IgD-negative memory B cell (primary cell): ENCODE measurements around the gene VGLL1. TPM values are rescaled to one million over a fixed set of nuclear protein-coding genes. Genes with fewer than 3 reads are reported as not detected.

Experiments
- H3K27ac Mint-ChIP-seq, 3 donors: one replicate each; pipeline ENCODE4 v1.8.0; 2020 to 2022; ENCODE audit warnings: mild to moderate bottlenecking in 3 of 3, mixed read lengths in 3 of 3, moderate library complexity in 1 of 3
- H3K27me3 Mint-ChIP-seq: one replicate; pipeline ENCODE4 v1.8.0; 2021; ENCODE audit warnings: mixed read lengths
- H3K36me3 Mint-ChIP-seq: one replicate; pipeline ENCODE4 v1.8.0; 2020; ENCODE audit warnings: mild to moderate bottlenecking, mixed read lengths
- H3K4me1 Mint-ChIP-seq, 3 donors: one replicate each; pipeline ENCODE4 v1.8.0; 2020 to 2022; ENCODE audit warnings: mixed read lengths in 3 of 3, mild to moderate bottlenecking in 1 of 3
- H3K4me3 Mint-ChIP-seq, 4 donors: one replicate each; pipeline ENCODE4 v1.8.0; 2020 to 2022; ENCODE audit warnings: mild to moderate bottlenecking in 4 of 4, mixed read lengths in 4 of 4, moderate library complexity in 3 of 4
- H3K9me3 Mint-ChIP-seq, 3 donors: one replicate each; pipeline ENCODE4 v1.8.0; 2020 to 2021; ENCODE audit warnings: mixed read lengths in 3 of 3, mild to moderate bottlenecking in 1 of 3
- polyA plus RNA-seq: library from polyadenylated mRNA; unstranded; fragments of 300-500 nt; fragmentation: Illumina TruSeq; gene quantifications from one replicate; pipeline ENCODE4 v1.2.3, GENCODE V29; 2021

The VGLL1 gene
- not detected for polyA plus RNA-seq

GRCh38 chrX:136531951-136532350, at the start of gene VGLL1:
Gene VGLL1 (plus strand): TSS chrX:136532215. CDS start chrX:136536021, 3,806 bp downstream.
- H3K27me3 Mint-ChIP-seq = peaks cover 10% of the 10 kb centered on the region
- no peaks in the 10 kb centered on the region for H3K9me3 Mint-ChIP-seq
- H3K4me1 Mint-ChIP-seq = no peaks in the 10 kb centered on the region
- H3K36me3 Mint-ChIP-seq = peaks cover 2% of the 10 kb centered on the region
- peak within 1 kb of the TSS in 1 of 3 donors; percentile 29 for H3K27ac Mint-ChIP-seq
- no peak within 1 kb of the TSS for H3K4me3 Mint-ChIP-seq

- H3K27ac Mint-ChIP-seq = no peak within 1 kb of the TSS
- H3K4me1 Mint-ChIP-seq = peaks cover 0 to 5% (median 4%) of the 10 kb centered on the region in 3 donors
- peaks cover 9% of the 10 kb centered on the region for H3K27me3 Mint-ChIP-seq
- H3K4me3 Mint-ChIP-seq = no peak within 1 kb of the TSS
- H3K36me3 Mint-ChIP-seq = no peaks in the 10 kb centered on the region
- H3K9me3 Mint-ChIP-seq = peaks cover 0 to 5% (median 0%) of the 10 kb centered on the region in 3 donors
These were observed 44.4 kb upstream of the VGLL1 start, which contains the start of gene BRS3 for GRCh38 chrX:136487647-136488046. Gene BRS3 (plus strand): TSS chrX:136487947. CDS start chrX:136488115, 168 bp downstream.

GRCh38 chrX:136488706-136489105, 43.3 kb upstream of the VGLL1 start:
- Mint-ChIP-seq H3K27ac (no peak overlapping the region), H3K4me3 (no peak overlapping the region), H3K9me3 (no peaks in the 10 kb centered on the region), H3K27me3 (peaks cover 9% of the 10 kb centered on the region), H3K4me1 (peaks cover 0 to 5% (median 4%) of the 10 kb centered on the region in 3 donors), H3K36me3 (no peaks in the 10 kb centered on the region)

GRCh38 chrX:136491832-136492231, 40.2 kb upstream of the VGLL1 start:
- Mint-ChIP-seq H3K9me3 (no peaks in the 10 kb centered on the region), H3K4me1 (peaks cover 0 to 9% (median 8%) of the 10 kb centered on the region in 3 donors), H3K36me3 (peaks cover 3% of the 10 kb centered on the region), H3K27me3 (peaks cover 9% of the 10 kb centered on the region), H3K27ac (no peak overlapping the region), H3K4me3 (no peak overlapping the region)

- Mint-ChIP-seq H3K27ac (no peak overlapping the region), H3K27me3 (peaks cover 9% of the 10 kb centered on the region), H3K4me3 (no peak overlapping the region), H3K9me3 (no peaks in the 10 kb centered on the region), H3K4me1 (peaks cover 0 to 9% (median 8%) of the 10 kb centered on the region in 3 donors), H3K36me3 (peaks cover 3% of the 10 kb centered on the region)
These were observed 39.0 kb upstream of the VGLL1 start for GRCh38 chrX:136493011-136493410.

GRCh38 chrX:136495043-136495442, 37.0 kb upstream of the VGLL1 start:
- H3K27ac Mint-ChIP-seq = peak overlapping the region in 1 of 3 donors; percentile 67
- no peaks in the 10 kb centered on the region for H3K9me3 Mint-ChIP-seq
- peak overlapping the region in 1 of 4 donors; percentile 4 for H3K4me3 Mint-ChIP-seq
- H3K36me3 Mint-ChIP-seq = peaks cover 3% of the 10 kb centered on the region
- H3K27me3 Mint-ChIP-seq = peaks cover 6% of the 10 kb centered on the region
- peaks cover 6 to 15% (median 9%) of the 10 kb centered on the region in 3 donors for H3K4me1 Mint-ChIP-seq

- Mint-ChIP-seq H3K36me3 (peaks cover 3% of the 10 kb centered on the region), H3K4me3 (peak overlapping the region; percentile 84 to 97 (median 94)), H3K4me1 (peaks cover 5 to 11% (median 6%) of the 10 kb centered on the region in 3 donors), H3K27ac (peak overlapping the region; percentile 95 to 96 (median 95)), H3K9me3 (no peaks in the 10 kb centered on the region), H3K27me3 (no peaks in the 10 kb centered on the region)
These were observed 35.7 kb upstream of the VGLL1 start for GRCh38 chrX:136496186-136496763.

GRCh38 chrX:136496764-136497555, 35.1 kb upstream of the VGLL1 start:
- H3K27me3 Mint-ChIP-seq = no peaks in the 10 kb centered on the region
- H3K27ac Mint-ChIP-seq = peak overlapping the region; percentile 95 to 96 (median 95)
- peak overlapping the region; percentile 84 to 97 (median 94) for H3K4me3 Mint-ChIP-seq
- no peaks in the 10 kb centered on the region for H3K9me3 Mint-ChIP-seq
- peaks cover 5 to 11% (median 6%) of the 10 kb centered on the region in 3 donors for H3K4me1 Mint-ChIP-seq
- peaks cover 3% of the 10 kb centered on the region for H3K36me3 Mint-ChIP-seq

- peaks cover 5 to 11% (median 6%) of the 10 kb centered on the region in 3 donors for H3K4me1 Mint-ChIP-seq
- H3K27ac Mint-ChIP-seq = peak within 1 kb of the TSS; percentile 95 to 96 (median 95)
- peak within 1 kb of the TSS; percentile 84 to 97 (median 94) for H3K4me3 Mint-ChIP-seq
- H3K36me3 Mint-ChIP-seq = peaks cover 3% of the 10 kb centered on the region
- H3K27me3 Mint-ChIP-seq = no peaks in the 10 kb centered on the region
- H3K9me3 Mint-ChIP-seq = no peaks in the 10 kb centered on the region
These were observed 34.4 kb upstream of the VGLL1 start, which contains the start of gene HTATSF1 for GRCh38 chrX:136497556-136498052. Gene HTATSF1 (plus strand): TSS chrX:136497592. CDS start chrX:136497685, 93 bp downstream.

GRCh38 chrX:136519069-136519468, 12.9 kb upstream of the VGLL1 start:
- no peak overlapping the region for H3K27ac Mint-ChIP-seq
- peaks cover 0 to 5% (median 0%) of the 10 kb centered on the region in 3 donors for H3K4me1 Mint-ChIP-seq
- no peaks in the 10 kb centered on the region for H3K36me3 Mint-ChIP-seq
- no peaks in the 10 kb centered on the region for H3K9me3 Mint-ChIP-seq
- H3K4me3 Mint-ChIP-seq = no peak overlapping the region
- no peaks in the 10 kb centered on the region for H3K27me3 Mint-ChIP-seq

GRCh38 chrX:136523770-136524169, 8.2 kb upstream of the VGLL1 start:
- Mint-ChIP-seq H3K27ac (no peak overlapping the region), H3K9me3 (no peaks in the 10 kb centered on the region), H3K36me3 (peaks cover 2% of the 10 kb centered on the region), H3K4me1 (peaks cover 0 to 5% (median 0%) of the 10 kb centered on the region in 3 donors), H3K4me3 (no peak overlapping the region), H3K27me3 (peaks cover 2% of the 10 kb centered on the region)

GRCh38 chrX:136525738-136526606, 6.0 kb upstream of the VGLL1 start:
- H3K4me1 Mint-ChIP-seq = peaks cover 0 to 5% (median 0%) of the 10 kb centered on the region in 3 donors
- H3K9me3 Mint-ChIP-seq = no peaks in the 10 kb centered on the region
- H3K27me3 Mint-ChIP-seq = peaks cover 2% of the 10 kb centered on the region
- H3K36me3 Mint-ChIP-seq = peaks cover 2% of the 10 kb centered on the region
- no peak overlapping the region for H3K4me3 Mint-ChIP-seq
- H3K27ac Mint-ChIP-seq = no peak overlapping the region

- H3K27ac Mint-ChIP-seq = no peak overlapping the region
- peaks cover 8% of the 10 kb centered on the region for H3K27me3 Mint-ChIP-seq
- no peaks in the 10 kb centered on the region for H3K4me1 Mint-ChIP-seq
- peaks cover 2% of the 10 kb centered on the region for H3K36me3 Mint-ChIP-seq
- H3K9me3 Mint-ChIP-seq = no peaks in the 10 kb centered on the region
- H3K4me3 Mint-ChIP-seq = no peak overlapping the region
These were observed 3.2 kb upstream of the VGLL1 start for GRCh38 chrX:136528645-136529315.

- Mint-ChIP-seq H3K9me3 (no peaks in the 10 kb centered on the region), H3K36me3 (peaks cover 2% of the 10 kb centered on the region), H3K4me3 (no peak overlapping the region), H3K27me3 (peaks cover 10% of the 10 kb centered on the region), H3K27ac (peak overlapping the region in 1 of 3 donors; percentile 44), H3K4me1 (no peaks in the 10 kb centered on the region)
These were observed 2.2 kb upstream of the VGLL1 start for GRCh38 chrX:136529795-136530194.
